ENCODE data around the gene AKAP9.

DNA sequence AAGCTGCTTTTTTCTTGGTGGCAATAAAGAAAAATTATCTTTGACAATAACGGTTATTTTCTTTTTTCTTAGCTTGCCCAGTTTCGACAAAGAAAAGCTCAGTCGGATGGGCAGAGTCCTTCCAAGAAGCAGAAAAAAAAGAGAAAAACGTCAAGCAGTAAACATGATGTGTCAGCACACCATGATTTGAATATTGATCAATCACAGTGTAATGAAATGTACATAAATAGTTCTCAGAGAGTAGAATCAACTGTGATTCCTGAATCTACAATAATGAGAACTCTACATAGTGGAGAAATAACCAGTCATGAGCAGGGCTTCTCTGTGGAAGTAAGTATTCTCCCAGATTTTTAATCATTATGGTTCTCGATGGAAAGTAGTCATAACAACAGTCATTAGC, 33.0 kb downstream of the AKAP9 start:
- TF ChIP-seq POLR2A (IDR thresholded peaks at IDR 0.05; ENCODE audit: low read length): no peak
- no peak for TF ChIP-seq GATA1 (IDR thresholded peaks at IDR 0.05; ENCODE audit: low read depth, low read length)

Data from erythroblast (primary cell).